B cell (primary cell): Measurements from ENCODE around the gene RFXAP. TPM values are rescaled to one million over a fixed set of nuclear protein-coding genes. Genes with fewer than 3 reads are reported as not detected.

Experiments used
- ATAC-seq: fragments of 200-7000 bp; cut with Tn5 transposase; one replicate; pipeline ENCODE4 v1.10.0; 2021; ENCODE audit warnings: low read depth, mild to moderate bottlenecking, moderate number of reproducible peaks, moderate library complexity
- CTCF ChIA-PET: fragments of 350-600 bp; sonication (Branson Sonifier 250); formaldehyde crosslinking; loops from one replicate; lab custom pipeline; 2021; ENCODE audit warnings: antibody characterized with exemption, inconsistent platforms; lab: Charles Lee
- POLR2A ChIA-PET: fragments of 350-600 bp; sonication (Branson Sonifier 250); formaldehyde crosslinking; loops from one replicate; lab custom pipeline; 2021; ENCODE audit warnings: antibody characterized with exemption; lab: Charles Lee
- DNase-seq: peaks from one replicate; pipeline ENCODE4 v3.0.0; 2013
- H2AFZ ChIP-seq: 2 replicates; pipeline ENCODE4 v1.6.1; 2012; ENCODE audit warnings: mild to moderate bottlenecking, low read depth, low read length; ENCODE audit not compliant: insufficient read depth, poor library complexity, severe bottlenecking
- H3K27ac ChIP-seq, 2 donors: 1 replicate in 1 of 2; 2 replicates in 1 of 2; pipeline ENCODE4 v1.5.1; 2012 to 2013; ENCODE audit warnings: low read length in 2 of 2, mild to moderate bottlenecking in 2 of 2, moderate library complexity in 1 of 2
- H3K27me3 ChIP-seq, 4 experiments: fragments of 200-600 bp in 1 of 4; sonication (generic) in 1 of 4; replicated peaks in 1 of 4; 1 replicate in 2 of 4; 2 replicates in 2 of 4; pipeline versions ENCODE4 v1.6.1 to v1.7.0; 2013 to 2016; ENCODE audit warnings: low read length in 3 of 4, mild to moderate bottlenecking in 2 of 4, mixed read lengths in 1 of 4, moderate library complexity in 1 of 4; ENCODE audit not compliant: insufficient read depth in 4 of 4, control insufficient read depth in 3 of 4; ENCODE audit errors: control extremely low read depth in 1 of 4
- H3K36me3 ChIP-seq, 2 experiments: replicated peaks in 1 of 2; 1 replicate in 1 of 2; 2 replicates in 1 of 2; pipeline versions ENCODE4 v1.6.1 to v1.7.1; 2013; ENCODE audit warnings: low read length in 1 of 2; ENCODE audit not compliant: insufficient read depth in 2 of 2, control insufficient read depth in 1 of 2; ENCODE audit errors: control extremely low read depth in 1 of 2, extremely low read depth in 1 of 2
- H3K4me1 ChIP-seq, 2 donors: fragments of 200-600 bp in 1 of 2; sonication (generic) in 1 of 2; 1 replicate in 1 of 2; 2 replicates in 1 of 2; pipeline versions ENCODE4 v1.5.1 to v1.6.1; 2013 to 2017; ENCODE audit warnings: low read length in 2 of 2; ENCODE audit not compliant: control insufficient read depth in 2 of 2, insufficient read depth in 2 of 2
- H3K4me2 ChIP-seq: replicated peaks from 2 replicates; pipeline ENCODE3; 2012; ENCODE audit warnings: mild to moderate bottlenecking, low read depth, low read length; ENCODE audit not compliant: poor library complexity, severe bottlenecking
- H3K4me3 ChIP-seq, 5 experiments: fragments of 200-600 bp in 1 of 5; sonication (generic) in 1 of 5; 1 replicate in 3 of 5; 2 replicates in 2 of 5; pipeline versions ENCODE4 v1.5.1 to v1.7.0; 2011 to 2016; ENCODE audit warnings: low read length in 4 of 5, mild to moderate bottlenecking in 4 of 5, low read depth in 2 of 5, control low read depth in 1 of 5, moderate library complexity in 1 of 5; ENCODE audit not compliant: insufficient read depth in 1 of 5; ENCODE audit errors: control extremely low read depth in 1 of 5, extremely low read depth in 1 of 5
- H3K79me2 ChIP-seq: fragments of 200-600 bp; sonication (generic); one replicate; pipeline ENCODE4 v1.6.0; 2016; ENCODE audit warnings: low read length; ENCODE audit not compliant: control insufficient read depth, insufficient read depth
- H3K9ac ChIP-seq: fragments of 200-600 bp; sonication (generic); 2 replicates; pipeline ENCODE4 v1.6.1; 2017; ENCODE audit warnings: mild to moderate bottlenecking, low read length, moderate library complexity
- H3K9me3 ChIP-seq, 3 donors: one replicate each; pipeline versions ENCODE4 v1.6.1 to v1.7.1; 2013; ENCODE audit warnings: low read length in 2 of 3; ENCODE audit not compliant: control insufficient read depth in 2 of 3, insufficient read depth in 1 of 3; ENCODE audit errors: control extremely low read depth in 1 of 3
- H4K20me1 ChIP-seq: 2 replicates; pipeline ENCODE4 v1.6.0; 2012; ENCODE audit warnings: mild to moderate bottlenecking, low read length; ENCODE audit not compliant: insufficient read depth, control insufficient read depth, poor library complexity, severe bottlenecking
- H3K27ac Mint-ChIP-seq: one replicate; pipeline ENCODE4 v1.8.0; 2021; ENCODE audit warnings: mixed read lengths
- H3K27me3 Mint-ChIP-seq: one replicate; pipeline ENCODE4 v1.8.0; 2021; ENCODE audit warnings: mixed read lengths
- H3K4me1 Mint-ChIP-seq: one replicate; pipeline ENCODE4 v1.8.0; 2021; ENCODE audit warnings: mixed read lengths
- H3K4me3 Mint-ChIP-seq: one replicate; pipeline ENCODE4 v1.8.0; 2021; ENCODE audit warnings: mixed read lengths
- H3K9me3 Mint-ChIP-seq: one replicate; pipeline ENCODE4 v1.8.0; 2022; ENCODE audit warnings: mixed read lengths; ENCODE audit not compliant: insufficient read depth
- CTCF ChIP-seq: fragments of 200-600 bp; IDR thresholded peaks from one replicate; pipeline ENCODE4 v1.8.0; 2022; ENCODE audit warnings: antibody characterized with exemption, mild to moderate bottlenecking
- EZH2 ChIP-seq: IDR thresholded peaks from 2 replicates; pipeline ENCODE4 v1.6.1; 2012; ENCODE audit warnings: borderline replicate concordance, low read depth, mild to moderate bottlenecking, moderate library complexity, low read length; ENCODE audit not compliant: insufficient read depth, poor library complexity, severe bottlenecking
- WGBS: methylation state at CpG from one replicate; pipeline ENCODE4 v1.1.5; 2013; ENCODE audit warnings: missing lambda C conversion rate; ENCODE audit not compliant: insufficient coverage; 5-methylcytosine and 5-hydroxymethylcytosine counted together
- intact Hi-C: fragments of 100-400 bp; cut with micrococcal nuclease; formaldehyde crosslinking; loops from one replicate; pipeline ENCODE4 v1.10.0; 2022
- polyA plus RNA-seq: library from polyadenylated mRNA; depleted of rRNA; stranded (reverse); fragments of >200 nt; gene quantifications from 2 replicates; pipeline ENCODE4 v1.2.3, GENCODE V29; 2012
- total RNA-seq, 2 donors: library from RNA; stranded (reverse); fragments of 120-200 nt in 1 of 2; gene quantifications; 1 replicate in 1 of 2; 2 replicates in 1 of 2; pipeline versions ENCODE4 v1.2.3 to v1.2.4, GENCODE V29; 2013 to 2022

The RFXAP gene
- total and polyA plus RNA-seq, 2 donors (not counting 1 experiment from before 2014, with no cell fraction given), result 6.6 to 13.5 TPM

GRCh38 chr13:36850790-36851438, 31.9 kb downstream of the RFXAP start:
- no peak overlapping the region for H3K4me2 ChIP-seq
- H3K9me3 ChIP-seq, result no peaks in the 10 kb centered on the region
- H4K20me1 ChIP-seq, result no peaks in the 10 kb centered on the region
- H3K27ac Mint-ChIP-seq, result no peak overlapping the region
- no peaks in the 10 kb centered on the region for H3K79me2 ChIP-seq
- POLR2A ChIA-PET, result no interaction called here
- no peaks in the 10 kb centered on the region for H3K27me3 ChIP-seq
- WGBS, result 91% methylated on average over 10 of the region's 13 CpGs
- no peak for DNase-seq
- H3K9ac ChIP-seq, result no peak overlapping the region
- no peaks in the 10 kb centered on the region for H3K9me3 Mint-ChIP-seq
- H3K4me3 ChIP-seq, result no peak overlapping the region
- H3K4me1 ChIP-seq, result no peaks in the 10 kb centered on the region
- intact Hi-C loops, result no loop called here
- peaks cover 21% of the 10 kb centered on the region for H3K27me3 Mint-ChIP-seq
- H2AFZ ChIP-seq, result no peak overlapping the region
- no peak overlapping the region for H3K4me3 Mint-ChIP-seq
- H3K27ac ChIP-seq, result no peak overlapping the region
- no peak for ATAC-seq
- H3K36me3 ChIP-seq, result no peaks in the 10 kb centered on the region
- CTCF ChIA-PET, result interaction anchor here (0.6 kb wide), 1 partner anchor 120 kb away, joined by 3 read pairs; no protein-coding TSS in a partner anchor
- TF ChIP-seq EZH2 (no peak), CTCF (no peak)
- no peaks in the 10 kb centered on the region for H3K4me1 Mint-ChIP-seq

GRCh38 chr13:36857253-36857652, 38.2 kb downstream of the RFXAP start:
- no peak overlapping the region for H2AFZ ChIP-seq
- H3K27me3 ChIP-seq, result peaks cover 0 to 5% (median 0%) of the 10 kb centered on the region in 4 experiments
- H3K9me3 ChIP-seq, result no peaks in the 10 kb centered on the region
- no peak overlapping the region for H3K4me2 ChIP-seq
- H3K27ac Mint-ChIP-seq, result no peak overlapping the region
- TF ChIP-seq CTCF (no peak), EZH2 (no peak)
- no peaks in the 10 kb centered on the region for H3K4me1 Mint-ChIP-seq
- H3K79me2 ChIP-seq, result no peaks in the 10 kb centered on the region
- H3K27ac ChIP-seq, result no peak overlapping the region
- no peaks in the 10 kb centered on the region for H4K20me1 ChIP-seq
- intact Hi-C loops, result no loop called here
- H3K36me3 ChIP-seq, result no peaks in the 10 kb centered on the region
- H3K27me3 Mint-ChIP-seq, result peaks cover 25% of the 10 kb centered on the region
- H3K4me1 ChIP-seq, result no peaks in the 10 kb centered on the region
- no peak overlapping the region for H3K4me3 ChIP-seq
- ATAC-seq (no peak), DNase-seq (no peak)
- H3K9ac ChIP-seq, result no peak overlapping the region
- no peaks in the 10 kb centered on the region for H3K9me3 Mint-ChIP-seq
- POLR2A ChIA-PET, result no interaction called here
- CTCF ChIA-PET, result interaction anchor here (1.8 to 3.1 kb wide), 2 partner anchors 8 to 125 kb away, joined by 10 to 15 read pairs; no protein-coding TSS in a partner anchor
- H3K4me3 Mint-ChIP-seq, result no peak overlapping the region
